ENCODE measurements around the gene THEMIS.
"Not testable (repeated sequence)": the region's sequence is repeated elsewhere in the genome, so short reads cannot be mapped to it uniquely, and the experiment has no call there.

THEMIS gene

DNA sequence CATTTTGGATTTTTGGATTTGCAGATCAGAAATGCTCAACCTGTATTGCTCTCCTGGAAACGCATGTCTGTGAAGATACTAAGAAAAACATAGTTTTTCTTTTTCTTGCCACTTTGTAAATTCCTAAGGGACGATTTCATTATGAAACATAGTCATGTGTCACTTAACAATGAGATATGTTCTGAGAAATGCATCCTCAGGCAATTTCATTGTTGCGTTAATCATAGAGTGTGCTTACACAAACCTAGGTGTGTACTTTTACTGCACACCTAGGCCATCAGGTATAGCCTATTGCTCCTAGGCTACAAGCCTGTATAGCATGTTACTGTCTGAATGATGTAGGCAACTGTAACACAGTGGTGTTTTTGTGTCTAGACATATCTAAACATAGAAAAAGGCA lies 13.4 kb upstream of the THEMIS start:
- no peak for DNase-seq

- no peak for DNase-seq
Measured at GRCh38 chr6:127912914-127913313, 12.1 kb upstream of the THEMIS start.

DNA sequence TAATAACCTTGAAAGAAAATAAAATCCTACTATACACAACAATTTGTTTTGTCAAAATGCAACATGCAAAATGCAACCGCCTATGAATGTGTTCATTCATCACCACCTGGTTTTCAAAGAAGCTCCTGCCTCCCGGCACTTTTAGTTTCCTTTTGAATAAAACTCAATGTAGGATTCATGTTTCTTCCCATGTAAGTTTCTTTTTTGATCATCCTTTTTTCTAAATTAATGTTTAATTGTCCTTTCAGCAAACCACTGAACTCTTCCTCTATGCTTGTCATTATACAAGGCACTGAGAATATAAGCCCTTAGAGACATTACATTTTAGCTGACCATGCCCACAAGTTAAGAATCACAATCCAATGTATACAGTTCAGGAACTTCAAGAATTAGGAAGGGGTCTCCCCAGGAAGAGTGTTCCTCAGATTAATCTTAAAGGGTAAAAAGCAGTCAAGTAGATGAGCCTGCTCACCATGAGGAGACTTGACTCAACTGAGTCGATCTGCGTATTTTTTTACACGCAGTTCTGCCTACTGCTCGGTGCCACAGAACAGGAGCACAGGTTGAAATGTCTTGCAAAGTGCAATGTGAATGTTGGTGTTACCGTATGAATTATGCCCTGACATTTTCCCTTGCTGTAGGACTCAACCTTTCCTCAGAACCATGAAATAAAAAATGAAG lies 7.2 kb upstream of the THEMIS start:
- no peak for DNase-seq

GRCh38 chr6:127904160-127904559 lies 3.3 kb upstream of the THEMIS start:
- DNase-seq: no peak

GRCh38 chr6:127902933-127903332 lies 2.1 kb upstream of the THEMIS start:
- DNase-seq: no peak

GRCh38 chr6:127897484-127897883 lies 3.4 kb downstream of the THEMIS start:
- DNase-seq: no peak

GRCh38 chr6:127894051-127894450 lies 6.8 kb downstream of the THEMIS start:
- no peak for DNase-seq

- no peak for DNase-seq
Measured at GRCh38 chr6:127893541-127893940, 7.3 kb downstream of the THEMIS start.

DNA sequence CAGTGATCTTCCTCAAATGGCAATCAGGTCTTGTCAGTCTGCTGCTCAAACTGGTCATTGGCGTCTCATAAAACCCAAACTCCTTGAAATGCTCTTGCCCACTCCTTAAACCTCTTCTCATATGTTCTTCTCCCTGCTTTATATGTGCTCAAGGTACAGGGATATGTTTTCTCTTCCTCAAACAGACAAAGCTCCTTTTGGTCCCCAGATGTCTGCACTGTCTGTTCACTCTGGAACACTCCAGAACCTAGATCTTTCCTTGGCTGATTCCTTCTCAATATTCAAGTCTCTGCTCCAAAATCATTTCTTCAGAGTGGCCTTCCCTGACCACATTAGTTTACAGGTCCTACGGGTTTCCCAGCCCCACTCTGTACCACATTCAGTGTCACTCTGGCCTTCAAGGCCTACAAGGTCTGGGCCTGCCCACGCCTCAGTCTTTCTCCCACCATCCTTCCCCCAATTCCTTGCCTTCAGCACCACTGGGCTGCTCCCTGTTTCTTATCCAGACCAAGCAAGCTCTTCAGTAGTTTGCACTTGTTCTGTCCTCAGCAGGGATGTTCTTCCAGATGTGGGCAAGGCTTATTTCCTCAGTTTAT lies 9.0 kb downstream of the THEMIS start:
- DNase-seq: no peak

DNA sequence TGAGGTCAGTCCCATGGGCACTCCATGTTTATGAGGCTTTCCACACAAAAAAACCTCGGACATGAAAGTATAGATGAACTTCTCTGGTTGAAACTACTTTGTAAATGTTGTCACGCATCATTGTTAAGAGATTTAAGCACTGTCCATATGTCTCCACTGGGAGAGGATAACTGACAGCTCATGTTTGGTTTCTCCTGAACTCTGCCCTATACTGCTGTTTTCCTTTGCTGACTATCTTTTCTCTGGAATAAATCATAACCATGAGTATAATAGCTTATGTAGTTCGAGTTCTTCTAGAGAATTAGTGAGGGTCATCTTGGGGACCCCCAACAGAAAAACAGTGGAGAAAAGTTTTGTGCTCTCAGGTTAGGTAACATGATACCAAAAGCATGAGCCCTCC lies 14.3 kb downstream of the THEMIS start:
- DNase-seq: no peak

DNA sequence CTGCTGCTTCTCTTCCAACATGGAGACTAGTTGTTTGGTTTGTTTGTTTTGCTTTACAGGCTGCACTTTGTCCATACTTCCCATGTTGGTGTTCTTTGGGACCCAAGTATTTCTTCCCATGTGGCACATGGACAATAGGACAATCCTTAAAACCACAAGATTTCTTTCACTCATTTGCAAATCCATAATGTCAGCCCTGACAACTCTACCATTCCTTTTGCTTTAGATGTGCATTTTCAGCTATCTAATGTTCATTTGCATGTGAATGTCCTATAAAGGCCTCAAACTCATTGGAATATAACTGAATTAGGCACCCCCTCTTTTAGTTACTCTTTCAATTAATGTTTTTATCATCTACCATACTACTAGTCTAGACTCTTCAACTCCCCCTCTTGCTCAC lies 16.7 kb downstream of the THEMIS start:
- DNase-seq: no peak

DNA sequence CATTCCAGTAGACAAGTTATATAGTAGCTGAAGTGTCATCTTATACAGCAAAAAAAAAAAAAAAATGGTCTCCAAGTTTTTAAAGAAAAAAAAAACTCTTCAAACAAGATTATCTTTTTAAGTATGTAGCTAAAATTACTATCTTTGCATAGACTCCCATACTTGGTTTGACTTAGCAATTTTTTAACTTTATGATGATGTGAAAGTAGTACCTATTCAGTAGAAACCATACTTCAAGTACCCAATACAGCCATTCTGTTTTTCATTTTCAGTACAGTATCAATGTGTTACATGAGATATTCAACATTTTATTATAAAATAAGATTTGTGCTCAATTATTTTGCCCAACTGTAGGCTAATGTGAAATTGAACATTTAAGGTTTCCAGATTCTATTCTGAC lies 18.9 kb downstream of the THEMIS start:
- not testable (repeated sequence) for DNase-seq

- DNase-seq: no peak
Measured at GRCh38 chr6:127880429-127880828, 20.4 kb downstream of the THEMIS start.

- DNase-seq: no peak
Measured at GRCh38 chr6:127879685-127880084, 21.2 kb downstream of the THEMIS start.

GRCh38 chr6:127878115-127878514 lies 22.7 kb downstream of the THEMIS start:
- DNase-seq: no peak

DNA sequence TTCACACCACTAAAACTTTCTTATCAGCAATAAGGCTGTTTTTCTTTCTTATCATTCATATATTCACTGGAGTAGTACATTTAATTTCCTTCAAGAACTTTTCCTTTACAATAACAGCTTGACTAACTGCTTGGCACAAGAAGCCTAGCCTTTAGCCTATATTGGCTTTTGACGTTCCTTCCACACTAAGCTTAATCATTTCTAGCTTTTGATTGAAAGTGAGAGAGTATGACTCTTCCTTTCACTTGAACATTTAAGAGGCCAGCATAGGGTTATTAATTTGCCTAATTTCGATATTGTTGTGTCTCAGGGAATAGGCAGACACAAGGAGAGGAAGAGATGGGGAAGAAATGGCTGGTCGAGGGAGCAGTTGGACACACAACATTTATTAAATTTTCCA lies 23.6 kb downstream of the THEMIS start:
- DNase-seq: no peak

GRCh38 chr6:127869772-127870404 lies 31.0 kb downstream of the THEMIS start:
- no peak for DNase-seq

DNA sequence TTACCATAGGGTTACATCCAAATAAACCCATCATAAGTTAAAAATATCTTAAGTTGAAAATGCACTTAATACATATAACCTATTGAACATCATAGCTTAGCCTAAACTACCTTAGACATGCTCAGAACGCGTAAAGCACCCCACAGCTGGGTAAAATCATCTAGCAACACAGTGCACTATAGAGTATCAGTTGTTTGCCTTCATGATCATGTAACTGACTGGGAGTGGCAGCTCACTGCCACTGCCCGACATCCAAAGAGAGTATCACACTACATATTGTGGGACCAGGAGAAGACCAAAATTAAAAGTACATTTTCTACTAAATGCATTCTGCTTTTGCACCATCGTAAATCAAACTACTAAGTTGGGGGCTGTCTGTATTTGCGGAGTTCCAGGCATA lies 31.7 kb downstream of the THEMIS start:
- no peak for DNase-seq

- no peak for DNase-seq
Measured at GRCh38 chr6:127868338-127868737, 32.5 kb downstream of the THEMIS start.

DNA sequence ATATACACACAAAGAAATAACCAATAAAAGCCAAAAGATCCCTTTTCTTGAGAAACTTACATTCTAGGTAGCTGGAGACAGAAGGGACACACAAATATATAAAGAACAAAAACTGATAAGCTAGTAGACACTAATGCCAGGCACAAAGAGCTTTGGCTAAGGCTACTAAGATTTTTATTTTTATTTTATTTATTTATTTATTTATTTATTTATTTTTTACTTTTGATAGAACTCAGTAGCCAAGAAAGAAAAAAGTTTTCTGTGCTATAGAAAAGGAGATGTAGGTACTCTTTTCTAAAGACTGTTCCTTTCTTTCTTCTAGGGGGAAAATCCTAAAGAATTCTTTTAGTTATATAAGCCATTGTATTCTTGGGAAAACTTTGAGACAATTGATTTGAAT lies 34.1 kb downstream of the THEMIS start:
- DNase-seq: no peak

GRCh38 chr6:127865108-127865507 lies 35.8 kb downstream of the THEMIS start:
- DNase-seq: no peak

- DNase-seq: no peak
Measured at GRCh38 chr6:127864701-127865100, 36.2 kb downstream of the THEMIS start.

GRCh38 chr6:127860723-127861122 lies 40.1 kb downstream of the THEMIS start:
- no peak for DNase-seq

DNA sequence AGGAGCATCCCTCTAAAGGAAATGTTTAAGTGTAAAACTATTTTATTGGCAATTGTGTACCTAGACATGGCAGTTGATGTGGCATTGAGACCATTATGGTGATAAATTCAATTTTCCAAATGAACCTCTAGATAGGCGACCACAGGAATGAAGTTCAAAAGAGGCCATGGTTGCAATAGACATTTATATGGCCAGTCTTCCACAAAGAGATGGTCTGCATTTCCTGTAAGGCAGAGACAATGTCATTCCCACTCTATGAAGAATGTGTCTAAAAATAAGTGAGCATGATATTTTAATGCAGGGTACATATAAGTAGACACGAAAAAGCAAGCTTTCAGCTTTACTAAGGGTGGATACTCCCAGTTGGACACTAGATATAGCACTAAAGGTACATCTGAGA lies 40.9 kb downstream of the THEMIS start:
- no peak for DNase-seq
